Panc1 (cell line): Measurements from ENCODE around the gene NINL.

ENCODE experiments used
- CTCF ChIP-seq: fragments of 450-650 bp; IDR thresholded peaks from 2 replicates; pipeline ENCODE4 v1.5.1; 2017; ENCODE audit warnings: mild to moderate bottlenecking
- POLR2AphosphoS5 ChIP-seq: IDR thresholded peaks from 2 replicates; pipeline ENCODE4 v1.6.1; 2012; ENCODE audit warnings: mild to moderate bottlenecking, low read depth, low read length, moderate library complexity
- REST ChIP-seq, 2 experiments: IDR thresholded peaks; 2 replicates each; pipeline ENCODE4 v1.6.1; 2011 to 2012; ENCODE audit warnings: low read depth in 2 of 2, control low read depth in 1 of 2, low read length in 1 of 2, mild to moderate bottlenecking in 1 of 2, moderate library complexity in 1 of 2; ENCODE audit not compliant: insufficient read depth in 1 of 2

- TF ChIP-seq POLR2AphosphoS5 (no peak), CTCF (no peak), REST (IDR thresholded peaks at IDR 0.05; ENCODE audit: insufficient read depth in 1 of 2, low read depth in 2 of 2, low read length in 1 of 2) (no peak)
Observed at GRCh38 chr20:25439328-25439727, 146.0 kb downstream of the NINL start.
